SKM-1 treated with dmso at 0.1 percent for 144 hours (cell line): ENCODE results near the gene LIFR.

Experiments used
- DNase-seq: peaks from one replicate; lab custom pipeline; 2025; ENCODE audit not compliant: unreplicated experiment; lab: John Stamatoyannopoulos, UW

LIFR gene

GRCh38 chr5:38467353-38468040 lies 88.9 kb downstream of the LIFR start:
- no peak for DNase-seq

GRCh38 chr5:38466424-38467189 lies 89.8 kb downstream of the LIFR start:
- no peak for DNase-seq

GRCh38 chr5:38465702-38466423 lies 90.6 kb downstream of the LIFR start:
- DNase-seq = no peak

- DNase-seq = no peak
Measured at GRCh38 chr5:38465061-38465460, 91.4 kb downstream of the LIFR start.

- no peak for DNase-seq
Measured at GRCh38 chr5:38463634-38464521, 92.6 kb downstream of the LIFR start.

- DNase-seq = no peak
Measured at GRCh38 chr5:38462976-38463633, 93.3 kb downstream of the LIFR start.

- DNase-seq = no peak
Measured at GRCh38 chr5:38458174-38458573, 98.3 kb downstream of the LIFR start.

- DNase-seq = no peak
Measured at GRCh38 chr5:38456657-38457399, 99.6 kb downstream of the LIFR start.

- no peak for DNase-seq
Measured at GRCh38 chr5:38455796-38456330, 100.6 kb downstream of the LIFR start.

- no peak for DNase-seq
Measured at GRCh38 chr5:38453921-38454320, 102.5 kb downstream of the LIFR start.

- peak; percentile 42 for DNase-seq
Measured at GRCh38 chr5:38453506-38453905, 102.9 kb downstream of the LIFR start.

GRCh38 chr5:38452201-38452600 lies 104.2 kb downstream of the LIFR start:
- DNase-seq = no peak

- no peak for DNase-seq
Measured at GRCh38 chr5:38451074-38451725, 105.2 kb downstream of the LIFR start.

GRCh38 chr5:38450627-38451026 lies 105.8 kb downstream of the LIFR start:
- DNase-seq = no peak

- no peak for DNase-seq
Measured at GRCh38 chr5:38448568-38449350, 107.7 kb downstream of the LIFR start.

GRCh38 chr5:38447786-38448185 lies 108.7 kb downstream of the LIFR start:
- no peak for DNase-seq

- no peak for DNase-seq
Measured at GRCh38 chr5:38447056-38447455, 109.4 kb downstream of the LIFR start.

GRCh38 chr5:38446029-38446522 lies 110.4 kb downstream of the LIFR start:
- DNase-seq = no peak
